Activated CD8-positive, alpha-beta memory T cell treated with anti-CD3 and anti-CD28 coated beads, Interleukin-2, amount 10 ng/mL, durations not matched to agents 7 days and 5 days (primary cell): ENCODE results near the gene ZCCHC2. TPM values are rescaled to one million over a fixed set of nuclear protein-coding genes. Genes with fewer than 3 reads are reported as not detected.

Experiments
- ATAC-seq: fragments of 150-1000 bp; cut with Tn5 transposase; one replicate; pipeline ENCODE4 v1.10.0; 2021; ENCODE audit warnings: moderate library complexity
- CTCF ChIA-PET: fragments of 350-600 bp; sonication (Branson Sonifier 250); formaldehyde crosslinking; loops from one replicate; lab custom pipeline; 2021; ENCODE audit warnings: antibody characterized with exemption; lab: Charles Lee
- DNase-seq: peaks from one replicate; pipeline ENCODE4 v3.0.0-alpha.2; 2020
- H3K27ac Mint-ChIP-seq: one replicate; pipeline ENCODE4 v1.8.0; 2021; ENCODE audit warnings: mild to moderate bottlenecking, mixed read lengths
- H3K27me3 Mint-ChIP-seq: one replicate; pipeline ENCODE4 v1.8.0; 2021; ENCODE audit warnings: mixed read lengths
- H3K36me3 Mint-ChIP-seq: one replicate; pipeline ENCODE4 v1.8.0; 2021; ENCODE audit warnings: mild to moderate bottlenecking, mixed read lengths
- H3K4me1 Mint-ChIP-seq: one replicate; pipeline ENCODE4 v1.8.0; 2021; ENCODE audit warnings: mixed read lengths
- H3K4me3 Mint-ChIP-seq: one replicate; pipeline ENCODE4 v1.8.0; 2021; ENCODE audit warnings: mild to moderate bottlenecking, moderate library complexity, mixed read lengths
- H3K9me3 Mint-ChIP-seq: one replicate; pipeline ENCODE4 v1.8.0; 2022; ENCODE audit warnings: low read depth, mixed read lengths
- total RNA-seq, 2 experiments: library from RNA; stranded (reverse); gene quantifications; one replicate each; pipeline ENCODE4 v1.2.3, GENCODE V29; 2021

ZCCHC2 gene
- total RNA-seq, 2 experiments from 2014 or later: 45.7 to 71.8 TPM

- H3K36me3 Mint-ChIP-seq: peaks cover 21% of the 10 kb centered on the region
- H3K27ac Mint-ChIP-seq: no peak overlapping the region
- peaks cover 29% of the 10 kb centered on the region for H3K27me3 Mint-ChIP-seq
- ATAC-seq (no peak), DNase-seq (no peak)
- CTCF ChIA-PET: interaction anchor here (1.5 to 1.7 kb wide), 2 partner anchors 9 to 73 kb away, joined by 5 read pairs; no protein-coding TSS in a partner anchor
- H3K4me1 Mint-ChIP-seq: no peaks in the 10 kb centered on the region
- no peak overlapping the region for H3K4me3 Mint-ChIP-seq
- H3K9me3 Mint-ChIP-seq: peaks cover 8% of the 10 kb centered on the region
Measured at GRCh38 chr18:62498616-62499262, 24.1 kb upstream of the ZCCHC2 start.

- Mint-ChIP-seq H3K9me3 (peaks cover 8% of the 10 kb centered on the region), H3K4me3 (no peak overlapping the region), H3K4me1 (no peaks in the 10 kb centered on the region), H3K27me3 (peaks cover 26% of the 10 kb centered on the region), H3K27ac (no peak overlapping the region), H3K36me3 (peaks cover 21% of the 10 kb centered on the region)
- CTCF ChIA-PET: no interaction called here
- DNase-seq (no peak), ATAC-seq (no peak)
Measured at GRCh38 chr18:62499263-62499650, 23.6 kb upstream of the ZCCHC2 start.

GRCh38 chr18:62500174-62500573 is 22.7 kb upstream of the ZCCHC2 start:
- H3K9me3 Mint-ChIP-seq: peaks cover 8% of the 10 kb centered on the region
- CTCF ChIA-PET: no interaction called here
- peaks cover 5% of the 10 kb centered on the region for H3K4me1 Mint-ChIP-seq
- no peak overlapping the region for H3K4me3 Mint-ChIP-seq
- peaks cover 19% of the 10 kb centered on the region for H3K27me3 Mint-ChIP-seq
- peaks cover 24% of the 10 kb centered on the region for H3K36me3 Mint-ChIP-seq
- no peak overlapping the region for H3K27ac Mint-ChIP-seq
- ATAC-seq: no peak
- no peak for DNase-seq

- CTCF ChIA-PET: interaction anchor here (1.1 kb wide), 1 partner anchor 21 kb away, joined by 5 read pairs; the partner anchor contains the start of gene ZCCHC2
- H3K4me3 Mint-ChIP-seq: no peak overlapping the region
- peaks cover 8% of the 10 kb centered on the region for H3K9me3 Mint-ChIP-seq
- H3K4me1 Mint-ChIP-seq: peaks cover 13% of the 10 kb centered on the region
- DNase-seq (no peak), ATAC-seq (no peak)
- H3K27ac Mint-ChIP-seq: no peak overlapping the region
- peaks cover 13% of the 10 kb centered on the region for H3K27me3 Mint-ChIP-seq
- peaks cover 27% of the 10 kb centered on the region for H3K36me3 Mint-ChIP-seq
Measured at GRCh38 chr18:62500966-62501591, 21.7 kb upstream of the ZCCHC2 start.

- DNase-seq (peak; percentile 70), ATAC-seq (peak; percentile 87)
- H3K4me3 Mint-ChIP-seq: peak overlapping the region; percentile 63
- peak overlapping the region; percentile 100 for H3K27ac Mint-ChIP-seq
- H3K9me3 Mint-ChIP-seq: peaks cover 10% of the 10 kb centered on the region
- H3K27me3 Mint-ChIP-seq: no peaks in the 10 kb centered on the region
- H3K4me1 Mint-ChIP-seq: peaks cover 30% of the 10 kb centered on the region
- CTCF ChIA-PET: interaction anchor here (0.7 to 5.3 kb wide), 10 partner anchors 9 to 319 kb away, joined by 3 to 27 read pairs (median 3); partner anchors contain the start of genes PHLPP1, RELCH and ZCCHC2
- H3K36me3 Mint-ChIP-seq: peaks cover 52% of the 10 kb centered on the region
Measured at GRCh38 chr18:62505669-62506494, 16.9 kb upstream of the ZCCHC2 start.

DNA sequence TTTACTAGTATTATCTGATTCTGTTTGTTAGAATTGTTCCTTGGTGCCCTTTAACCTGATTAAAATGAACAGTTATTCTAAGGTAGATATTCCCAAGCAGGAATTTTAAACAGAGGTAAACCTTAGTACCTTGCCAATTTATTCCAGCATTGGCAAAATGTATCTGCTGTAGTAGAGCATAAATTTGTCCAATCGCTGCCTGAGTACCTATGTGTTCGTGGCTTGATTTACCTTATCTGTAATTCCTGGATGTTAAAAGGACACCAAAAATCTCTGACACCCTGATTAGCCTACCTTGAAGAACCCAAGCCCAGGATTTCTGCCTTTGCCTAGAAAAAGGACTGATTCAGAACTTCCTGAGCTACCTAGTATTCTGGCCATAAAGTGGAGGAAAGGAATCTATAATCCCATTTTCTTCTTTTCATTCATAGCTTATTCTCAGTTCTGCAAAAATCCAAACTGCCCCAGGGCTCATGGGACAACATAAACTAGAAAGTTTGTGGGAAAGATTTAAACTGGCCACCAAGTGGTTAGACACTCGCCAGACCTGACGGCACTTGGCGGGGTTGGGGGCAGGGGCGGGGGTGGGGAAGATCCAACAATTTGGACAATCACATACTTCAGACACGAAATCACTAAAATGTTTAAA is 16.2 kb upstream of the ZCCHC2 start:
- H3K4me3 Mint-ChIP-seq: peak overlapping the region; percentile 63
- ATAC-seq: peak; percentile 41
- peak overlapping the region; percentile 100 for H3K27ac Mint-ChIP-seq
- DNase-seq: no peak
- no peaks in the 10 kb centered on the region for H3K27me3 Mint-ChIP-seq
- CTCF ChIA-PET: interaction anchor here (0.7 to 5.3 kb wide), 7 partner anchors 10 to 319 kb away, joined by 3 to 27 read pairs (median 3); partner anchors contain the start of genes PHLPP1, RELCH and ZCCHC2
- peaks cover 30% of the 10 kb centered on the region for H3K4me1 Mint-ChIP-seq
- peaks cover 15% of the 10 kb centered on the region for H3K9me3 Mint-ChIP-seq
- H3K36me3 Mint-ChIP-seq: peaks cover 50% of the 10 kb centered on the region

GRCh38 chr18:62509779-62510178 is 13.0 kb upstream of the ZCCHC2 start:
- Mint-ChIP-seq H3K36me3 (peaks cover 63% of the 10 kb centered on the region), H3K27ac (no peak overlapping the region)

DNA sequence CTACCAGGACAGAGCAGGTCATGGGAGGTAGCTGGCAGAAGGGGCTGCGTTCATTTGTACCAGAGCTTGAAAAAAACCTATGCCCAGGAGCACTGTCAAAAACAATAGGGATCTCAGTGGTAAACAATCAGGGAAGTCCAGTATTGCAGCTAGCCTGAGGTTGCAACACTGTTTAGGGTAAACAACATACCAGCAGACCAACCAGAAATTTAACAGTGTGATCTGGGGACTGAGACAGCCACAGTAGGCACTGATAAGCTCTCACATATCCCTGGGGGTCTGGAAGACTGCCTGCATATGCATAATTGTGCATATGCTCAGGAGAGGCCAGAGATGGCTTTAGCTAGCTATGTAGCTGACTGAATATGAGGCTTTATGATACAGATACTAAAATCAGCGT is 12.0 kb upstream of the ZCCHC2 start:
- no peak for DNase-seq
- Mint-ChIP-seq H3K4me1 (peaks cover 20% of the 10 kb centered on the region), H3K27me3 (no peaks in the 10 kb centered on the region), H3K9me3 (peaks cover 24% of the 10 kb centered on the region), H3K4me3 (no peak overlapping the region), H3K36me3 (peaks cover 64% of the 10 kb centered on the region), H3K27ac (no peak overlapping the region)
- CTCF ChIA-PET: interaction anchor here (1.2 to 2.0 kb wide), 2 partner anchors 11 to 85 kb away, joined by 4 to 10 read pairs; partner anchors contain the start of gene ZCCHC2
- ATAC-seq: no peak

More at GRCh38 chr18:62509779-62510178, 13.0 kb upstream of the ZCCHC2 start:
- DNase-seq (no peak), ATAC-seq (no peak)
- H3K4me1 Mint-ChIP-seq: peaks cover 27% of the 10 kb centered on the region
- CTCF ChIA-PET: interaction anchor here (5.3 kb wide), 1 partner anchor 13 kb away, joined by 27 read pairs; the partner anchor contains the start of gene ZCCHC2
- peaks cover 24% of the 10 kb centered on the region for H3K9me3 Mint-ChIP-seq
- H3K4me3 Mint-ChIP-seq: no peak overlapping the region
- no peaks in the 10 kb centered on the region for H3K27me3 Mint-ChIP-seq

DNA sequence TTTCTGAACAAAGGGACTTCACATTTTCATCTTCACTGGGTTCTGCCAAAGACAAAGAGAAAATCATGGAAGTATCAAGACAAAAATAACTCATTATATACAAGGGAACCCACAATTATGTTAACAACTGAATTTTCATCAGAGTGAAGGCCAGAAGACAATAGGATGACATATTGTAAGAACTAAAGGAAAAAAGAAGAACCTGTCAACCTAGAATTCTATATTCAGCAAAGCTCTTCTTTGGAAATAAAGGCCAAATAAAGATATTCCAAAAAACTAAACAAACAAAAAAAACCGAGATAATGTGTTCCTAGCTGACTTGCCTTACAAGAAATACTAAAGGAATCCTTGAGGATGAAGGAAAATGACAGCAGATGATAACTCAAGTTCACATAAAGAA is 10.3 kb upstream of the ZCCHC2 start:
- ATAC-seq (no peak), DNase-seq (no peak)
- CTCF ChIA-PET: no interaction called here
- H3K4me3 Mint-ChIP-seq: no peak overlapping the region
- peaks cover 5% of the 10 kb centered on the region for H3K4me1 Mint-ChIP-seq
- H3K27me3 Mint-ChIP-seq: no peaks in the 10 kb centered on the region
- H3K27ac Mint-ChIP-seq: no peak overlapping the region
- H3K9me3 Mint-ChIP-seq: peaks cover 24% of the 10 kb centered on the region
- peaks cover 62% of the 10 kb centered on the region for H3K36me3 Mint-ChIP-seq

- Mint-ChIP-seq H3K4me3 (no peak overlapping the region), H3K27me3 (no peaks in the 10 kb centered on the region), H3K4me1 (peaks cover 5% of the 10 kb centered on the region), H3K9me3 (peaks cover 24% of the 10 kb centered on the region), H3K36me3 (peaks cover 65% of the 10 kb centered on the region), H3K27ac (no peak overlapping the region)
- CTCF ChIA-PET: interaction anchor here (1.2 kb wide), 1 partner anchor 9 kb away, joined by 7 read pairs; the partner anchor contains the start of gene ZCCHC2
- ATAC-seq (no peak), DNase-seq (no peak)
Measured at GRCh38 chr18:62512996-62513395, 9.8 kb upstream of the ZCCHC2 start.

GRCh38 chr18:62514570-62514969 is 8.3 kb upstream of the ZCCHC2 start:
- Mint-ChIP-seq H3K9me3 (peaks cover 26% of the 10 kb centered on the region), H3K4me1 (peaks cover 4% of the 10 kb centered on the region), H3K4me3 (no peak overlapping the region), H3K27ac (no peak overlapping the region), H3K36me3 (peaks cover 65% of the 10 kb centered on the region), H3K27me3 (no peaks in the 10 kb centered on the region)
- no peak for DNase-seq
- ATAC-seq: no peak
- CTCF ChIA-PET: no interaction called here

GRCh38 chr18:62516242-62516641 is 6.6 kb upstream of the ZCCHC2 start:
- DNase-seq (no peak), ATAC-seq (no peak)
- H3K27me3 Mint-ChIP-seq: no peaks in the 10 kb centered on the region
- H3K36me3 Mint-ChIP-seq: peaks cover 65% of the 10 kb centered on the region
- peaks cover 16% of the 10 kb centered on the region for H3K4me1 Mint-ChIP-seq
- H3K4me3 Mint-ChIP-seq: no peak overlapping the region
- H3K27ac Mint-ChIP-seq: no peak overlapping the region
- peaks cover 21% of the 10 kb centered on the region for H3K9me3 Mint-ChIP-seq
- CTCF ChIA-PET: no interaction called here
